ENCODE data around the gene FILIP1L. TPM values are rescaled to one million over a fixed set of nuclear protein-coding genes. Genes with fewer than 3 reads are reported as not detected.

The FILIP1L gene
- total and polyA plus RNA-seq, 2 of the 8 experiments (the other 6 are each of a cell fraction or from before 2014, with no cell fraction given), result 0.06 to 0.09 TPM

GRCh38 chr3:99955773-99956562 lies 158.3 kb downstream of the FILIP1L start (continued):
- TF ChIP-seq NRF1 (IDR thresholded peaks at IDR 0.05; ENCODE audit: low read depth, low read length), result no peak
- TF ChIP-seq ZNF274 (IDR thresholded peaks at IDR 0.05; ENCODE audit: borderline replicate concordance, extremely low read depth, low read length), result no peak
- no peak for TF ChIP-seq RAD21 (IDR thresholded peaks at IDR 0.05 in 1 of 2, conservative IDR thresholded peaks at IDR 0.05 in 1 of 2; ENCODE audit: low read depth in 2 of 2, low read length in 2 of 2)
- TF ChIP-seq YY1 (IDR thresholded peaks at IDR 0.05; ENCODE audit: low read depth, low read length), result no peak
- TF ChIP-seq CHD1 (IDR thresholded peaks at IDR 0.05; ENCODE audit: low read depth, low read length), result no peak
- TF ChIP-seq SIRT6 (IDR thresholded peaks at IDR 0.05; ENCODE audit: low read length), result no peak
- TF ChIP-seq RXRA (IDR thresholded peaks at IDR 0.05; ENCODE audit: insufficient read depth, low read depth, low read length), result no peak

Data from H1 (cell line).